ENCODE measurements around the gene MASP1.

GRCh38 chr3:187209491-187209890, 82.0 kb downstream of the MASP1 start:
- TF ChIP-seq POLR2A (IDR thresholded peaks at IDR 0.05; ENCODE audit: low read length) = no peak
- TF ChIP-seq GATA1 (IDR thresholded peaks at IDR 0.05; ENCODE audit: low read depth, low read length) = no peak

Measured in erythroblast (primary cell).